WTC11 (cell line): ENCODE results near the gene IRF2BP2.

Source experiments
- TF ChIP-seq, protein P1 (sequence below): fragments of 200-600 bp; IDR thresholded peaks from 2 replicates; pipeline ENCODE4 v1.8.0; 2022; ENCODE audit warnings: antibody characterized with exemption
- TF ChIP-seq, protein P2 (sequence below): sonication (generic); formaldehyde crosslinking; IDR thresholded peaks from 2 replicates; pipeline ENCODE4 v1.8.1; 2022; ENCODE audit warnings: low read depth, missing genetic modification reagents, borderline replicate concordance

GRCh38 chr1:234582681-234583301, 27.2 kb downstream of the IRF2BP2 start:
- TF ChIP-seq, protein P1, sequence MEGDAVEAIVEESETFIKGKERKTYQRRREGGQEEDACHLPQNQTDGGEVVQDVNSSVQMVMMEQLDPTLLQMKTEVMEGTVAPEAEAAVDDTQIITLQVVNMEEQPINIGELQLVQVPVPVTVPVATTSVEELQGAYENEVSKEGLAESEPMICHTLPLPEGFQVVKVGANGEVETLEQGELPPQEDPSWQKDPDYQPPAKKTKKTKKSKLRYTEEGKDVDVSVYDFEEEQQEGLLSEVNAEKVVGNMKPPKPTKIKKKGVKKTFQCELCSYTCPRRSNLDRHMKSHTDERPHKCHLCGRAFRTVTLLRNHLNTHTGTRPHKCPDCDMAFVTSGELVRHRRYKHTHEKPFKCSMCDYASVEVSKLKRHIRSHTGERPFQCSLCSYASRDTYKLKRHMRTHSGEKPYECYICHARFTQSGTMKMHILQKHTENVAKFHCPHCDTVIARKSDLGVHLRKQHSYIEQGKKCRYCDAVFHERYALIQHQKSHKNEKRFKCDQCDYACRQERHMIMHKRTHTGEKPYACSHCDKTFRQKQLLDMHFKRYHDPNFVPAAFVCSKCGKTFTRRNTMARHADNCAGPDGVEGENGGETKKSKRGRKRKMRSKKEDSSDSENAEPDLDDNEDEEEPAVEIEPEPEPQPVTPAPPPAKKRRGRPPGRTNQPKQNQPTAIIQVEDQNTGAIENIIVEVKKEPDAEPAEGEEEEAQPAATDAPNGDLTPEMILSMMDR = no peak
- TF ChIP-seq, protein P2, sequence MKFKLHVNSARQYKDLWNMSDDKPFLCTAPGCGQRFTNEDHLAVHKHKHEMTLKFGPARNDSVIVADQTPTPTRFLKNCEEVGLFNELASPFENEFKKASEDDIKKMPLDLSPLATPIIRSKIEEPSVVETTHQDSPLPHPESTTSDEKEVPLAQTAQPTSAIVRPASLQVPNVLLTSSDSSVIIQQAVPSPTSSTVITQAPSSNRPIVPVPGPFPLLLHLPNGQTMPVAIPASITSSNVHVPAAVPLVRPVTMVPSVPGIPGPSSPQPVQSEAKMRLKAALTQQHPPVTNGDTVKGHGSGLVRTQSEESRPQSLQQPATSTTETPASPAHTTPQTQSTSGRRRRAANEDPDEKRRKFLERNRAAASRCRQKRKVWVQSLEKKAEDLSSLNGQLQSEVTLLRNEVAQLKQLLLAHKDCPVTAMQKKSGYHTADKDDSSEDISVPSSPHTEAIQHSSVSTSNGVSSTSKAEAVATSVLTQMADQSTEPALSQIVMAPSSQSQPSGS (CRISPR knock-in tag) = no peak
